Epithelial cell of prostate (primary cell): Measurements from ENCODE around the gene SART3.

Source experiments
- DNase-seq: peaks from one replicate; pipeline ENCODE4 v3.0.0-alpha.2; 2011; ENCODE audit warnings: low read depth, low spot score
- H3K27ac ChIP-seq: fragments of 450-650 bp; 2 replicates; pipeline ENCODE4 v1.5.1; 2017; ENCODE audit warnings: mild to moderate bottlenecking

Gene SART3

GRCh38 chr12:108531929-108532848, 28.8 kb downstream of the SART3 start:
- H3K27ac ChIP-seq = no peak overlapping the region
- DNase-seq = no peak

GRCh38 chr12:108530161-108530560, 30.8 kb downstream of the SART3 start:
- H3K27ac ChIP-seq = no peak overlapping the region
- no peak for DNase-seq

GRCh38 chr12:108527166-108527496, 33.8 kb downstream of the SART3 start:
- H3K27ac ChIP-seq = no peak overlapping the region
- DNase-seq = no peak

- no peak for DNase-seq
- no peak overlapping the region for H3K27ac ChIP-seq
Measured at GRCh38 chr12:108526482-108527165, 34.3 kb downstream of the SART3 start.

- peak overlapping the region; percentile 62 for H3K27ac ChIP-seq
- peak; percentile 12 for DNase-seq
Measured at GRCh38 chr12:108525681-108526080, 35.3 kb downstream of the SART3 start.

GRCh38 chr12:108523365-108523764, 37.6 kb downstream of the SART3 start:
- DNase-seq = no peak
- no peak overlapping the region for H3K27ac ChIP-seq

- H3K27ac ChIP-seq = no peak overlapping the region
- no peak for DNase-seq
Measured at GRCh38 chr12:108519558-108519957, 41.4 kb downstream of the SART3 start.

- no peak for DNase-seq
- H3K27ac ChIP-seq = no peak overlapping the region
Measured at GRCh38 chr12:108518716-108519496, 42.1 kb downstream of the SART3 start.

GRCh38 chr12:108518101-108518715, 42.8 kb downstream of the SART3 start:
- no peak overlapping the region for H3K27ac ChIP-seq
- no peak for DNase-seq

- no peak overlapping the region for H3K27ac ChIP-seq
- no peak for DNase-seq
Measured at GRCh38 chr12:108517288-108518100, 43.5 kb downstream of the SART3 start.

- no peak for DNase-seq
- no peak overlapping the region for H3K27ac ChIP-seq
Measured at GRCh38 chr12:108516511-108517275, 44.3 kb downstream of the SART3 start.

GRCh38 chr12:108515916-108516315, 45.1 kb downstream of the SART3 start:
- DNase-seq = no peak
- H3K27ac ChIP-seq = peak overlapping the region; percentile 60

GRCh38 chr12:108514973-108515814, 45.8 kb downstream of the SART3 start, which contains the start of gene FICD:
TSS of gene FICD (plus strand) at chr12:108515277. CDS start at chr12:108516973, 1,696 bp downstream.
- peak within 1 kb of the TSS; percentile 60 for H3K27ac ChIP-seq

GRCh38 chr12:108514468-108514972, 46.5 kb downstream of the SART3 start:
- no peak overlapping the region for H3K27ac ChIP-seq
- DNase-seq = no peak

More at GRCh38 chr12:108514973-108515814, 45.8 kb downstream of the SART3 start, which contains the start of gene FICD:
- peak; percentile 91 for DNase-seq

GRCh38 chr12:108511633-108512540, 49.1 kb downstream of the SART3 start:
- no peak overlapping the region for H3K27ac ChIP-seq
- no peak for DNase-seq

GRCh38 chr12:108510836-108511235, 50.1 kb downstream of the SART3 start:
- DNase-seq = no peak
- H3K27ac ChIP-seq = no peak overlapping the region
